Measurements from ENCODE around the gene MOB3B.

Gene MOB3B

GRCh38 chr9:27436234-27436633 lies 93.4 kb downstream of the MOB3B start:
- no peak for DNase-seq (ENCODE audit: low read depth)
- no peak for TF ChIP-seq CTCF (IDR thresholded peaks at IDR 0.05; ENCODE audit: insufficient read depth, low read depth, low read length, missing control alignments)
- H3K4me3 ChIP-seq (ENCODE audit: low read depth, low read length): no peak overlapping the region

GRCh38 chr9:27433631-27434325 lies 95.8 kb downstream of the MOB3B start:
- no peak overlapping the region for H3K4me3 ChIP-seq (ENCODE audit: low read depth, low read length)
- no peak for TF ChIP-seq CTCF (IDR thresholded peaks at IDR 0.05; ENCODE audit: insufficient read depth, low read depth, low read length, missing control alignments)
- DNase-seq (ENCODE audit: low read depth): no peak

GRCh38 chr9:27432308-27432707 lies 97.3 kb downstream of the MOB3B start:
- no peak for DNase-seq (ENCODE audit: low read depth)
- TF ChIP-seq CTCF (IDR thresholded peaks at IDR 0.05; ENCODE audit: insufficient read depth, low read depth, low read length, missing control alignments): no peak
- no peak overlapping the region for H3K4me3 ChIP-seq (ENCODE audit: low read depth, low read length)

GRCh38 chr9:27431543-27432147 lies 98.0 kb downstream of the MOB3B start:
- DNase-seq (ENCODE audit: low read depth): no peak

GRCh38 chr9:27430750-27431535 lies 98.7 kb downstream of the MOB3B start:
- no peak for TF ChIP-seq CTCF (IDR thresholded peaks at IDR 0.05; ENCODE audit: insufficient read depth, low read depth, low read length, missing control alignments)
- no peak for DNase-seq (ENCODE audit: low read depth)
- H3K4me3 ChIP-seq (ENCODE audit: low read depth, low read length): no peak overlapping the region

More at GRCh38 chr9:27431543-27432147, 98.0 kb downstream of the MOB3B start:
- no peak for TF ChIP-seq CTCF (IDR thresholded peaks at IDR 0.05; ENCODE audit: insufficient read depth, low read depth, low read length, missing control alignments)
- no peak overlapping the region for H3K4me3 ChIP-seq (ENCODE audit: low read depth, low read length)

- DNase-seq (ENCODE audit: low read depth): no peak
- no peak overlapping the region for H3K4me3 ChIP-seq (ENCODE audit: low read depth, low read length)
- no peak for TF ChIP-seq CTCF (IDR thresholded peaks at IDR 0.05; ENCODE audit: insufficient read depth, low read depth, low read length, missing control alignments)
These were observed 99.7 kb downstream of the MOB3B start for GRCh38 chr9:27429917-27430316.
